Ammon's horn (tissue), 1 donor: ENCODE measurements around the gene OTOG.
"Not testable (repeated sequence)": the region's sequence is repeated elsewhere in the genome, so short reads cannot be mapped to it uniquely, and the experiment has no call there.

ENCODE experiments used
- DNase-seq: peaks from one replicate; pipeline ENCODE4 v3.0.0-alpha.2; 2016; ENCODE audit warnings: low spot score

Gene OTOG

DNA sequence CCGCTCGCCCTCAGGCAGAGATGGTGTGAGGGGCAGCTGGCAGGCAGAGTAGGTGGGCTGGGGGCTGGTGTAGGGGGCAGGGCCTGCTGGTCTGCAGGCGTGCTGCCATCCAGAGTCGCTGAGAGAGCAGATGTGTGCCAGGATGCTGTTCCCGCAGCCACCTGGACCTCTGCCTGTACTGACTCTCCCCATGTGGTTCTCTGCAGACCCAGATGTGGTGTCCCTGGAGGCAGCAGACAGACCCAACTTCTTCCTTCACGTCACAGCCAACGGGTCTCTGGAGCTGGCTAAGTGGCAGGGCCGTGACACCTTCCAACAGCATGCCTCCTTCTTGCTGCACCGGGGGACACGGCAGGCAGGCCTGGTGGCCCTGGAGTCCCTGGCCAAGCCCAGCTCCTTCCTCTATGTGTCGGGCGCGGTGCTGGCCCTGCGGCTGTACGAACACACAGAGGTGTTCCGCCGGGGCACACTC, 58.6 kb downstream of the OTOG start:
- no peak for DNase-seq

DNA sequence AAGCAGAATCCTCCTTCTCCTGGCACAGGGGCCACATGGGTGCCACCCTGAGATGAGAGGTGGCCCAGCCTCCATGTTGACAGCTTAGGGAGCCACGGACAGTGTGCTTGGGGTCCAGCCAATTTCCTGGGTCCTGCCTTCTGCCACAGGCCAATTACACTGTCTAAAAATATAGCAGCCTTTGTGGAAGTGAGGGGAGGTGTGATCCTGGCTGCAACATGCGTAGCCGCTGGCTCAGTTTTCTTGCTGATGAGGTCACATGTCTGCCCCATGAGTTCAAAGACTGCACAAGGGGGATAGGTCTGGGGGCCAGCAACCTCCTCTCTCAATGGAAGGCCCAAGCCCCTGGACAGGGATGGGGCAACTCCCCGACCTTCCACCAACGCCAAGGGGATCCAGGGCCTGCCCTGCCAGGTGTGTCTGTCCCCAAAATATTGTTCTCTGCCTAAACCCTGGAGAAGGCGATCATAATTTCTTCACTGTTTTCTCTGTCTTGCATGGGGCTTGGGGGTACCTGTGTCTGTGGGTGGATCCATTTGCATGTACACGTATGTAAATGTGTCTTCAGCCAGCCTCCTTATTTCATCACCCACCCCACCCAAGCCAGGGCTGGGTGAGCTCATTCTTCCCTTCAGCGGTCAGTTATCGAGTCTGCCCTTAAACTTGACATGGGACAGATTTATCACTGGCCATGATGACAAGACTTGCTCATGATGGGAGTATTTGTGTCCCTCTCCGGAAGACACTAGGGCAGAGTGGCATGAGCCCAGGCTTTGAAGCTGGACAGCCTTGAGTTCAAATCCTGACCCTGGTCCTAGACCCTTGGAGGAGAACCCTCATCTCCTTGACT, 59.4 kb downstream of the OTOG start:
- DNase-seq = no peak

DNA sequence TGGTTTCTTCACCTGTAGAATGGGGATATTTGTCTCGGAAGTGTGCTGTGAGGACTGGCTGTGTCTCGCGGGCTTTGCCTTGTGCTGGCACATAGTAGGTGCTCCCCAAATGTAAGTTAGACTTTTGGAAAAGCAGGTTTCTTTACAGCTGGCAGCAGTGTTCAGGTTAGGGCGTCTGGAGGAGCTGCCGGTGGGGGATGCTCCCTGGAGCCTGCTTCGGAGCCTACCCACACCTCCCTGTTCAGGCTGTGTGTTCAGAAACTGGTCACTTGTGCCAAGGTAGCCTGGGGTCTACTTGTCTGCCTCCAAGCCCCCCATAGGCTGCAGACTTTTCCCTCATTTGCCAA, 60.0 kb downstream of the OTOG start:
- no peak for DNase-seq

DNA sequence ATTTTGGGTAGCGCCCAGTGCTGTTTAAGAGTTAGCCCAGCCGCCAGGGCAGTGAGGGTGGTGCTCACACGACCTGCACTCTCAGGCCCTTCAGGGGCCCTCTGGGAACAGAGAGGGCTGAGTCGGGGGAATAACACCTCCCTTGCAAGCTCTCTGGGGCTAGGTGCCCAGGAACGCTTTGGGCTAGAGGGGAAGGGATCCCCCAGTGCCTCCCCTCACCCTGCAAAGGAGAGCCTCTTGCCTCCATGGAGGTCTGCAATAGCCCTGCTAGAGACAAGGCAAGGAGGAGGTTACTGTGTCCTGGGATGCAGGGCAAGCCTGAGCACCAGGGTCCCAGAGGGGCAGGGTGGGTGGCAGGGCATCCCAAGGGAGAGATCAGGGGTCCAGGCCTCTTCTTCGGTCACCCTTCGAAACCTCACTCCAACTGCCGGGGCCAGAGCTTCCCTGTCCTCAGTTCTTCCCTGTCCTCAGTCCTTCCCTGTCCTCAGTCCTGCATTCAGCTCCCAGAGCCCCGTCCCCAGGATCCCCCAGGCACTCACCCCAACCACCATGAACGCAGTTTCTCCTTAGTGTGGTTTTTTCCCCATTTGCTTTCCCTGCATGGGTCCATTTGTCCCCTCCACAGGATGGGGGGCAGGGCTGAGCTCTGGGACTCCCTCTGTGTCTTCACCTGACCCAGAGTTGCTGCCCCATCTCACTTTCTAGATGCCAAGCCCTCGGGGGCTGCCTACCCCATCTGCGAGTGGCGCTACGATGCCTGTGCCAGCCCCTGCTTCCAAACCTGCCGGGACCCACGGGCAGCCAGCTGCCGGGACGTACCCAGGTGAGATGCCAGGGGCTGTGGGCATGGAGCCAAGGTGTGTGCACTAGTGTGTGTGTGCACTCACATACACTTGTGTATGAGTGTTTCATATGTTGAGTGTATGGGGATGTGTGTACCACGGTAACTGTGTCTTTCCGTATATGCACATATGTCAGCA, 60.8 kb downstream of the OTOG start:
- no peak for DNase-seq

DNA sequence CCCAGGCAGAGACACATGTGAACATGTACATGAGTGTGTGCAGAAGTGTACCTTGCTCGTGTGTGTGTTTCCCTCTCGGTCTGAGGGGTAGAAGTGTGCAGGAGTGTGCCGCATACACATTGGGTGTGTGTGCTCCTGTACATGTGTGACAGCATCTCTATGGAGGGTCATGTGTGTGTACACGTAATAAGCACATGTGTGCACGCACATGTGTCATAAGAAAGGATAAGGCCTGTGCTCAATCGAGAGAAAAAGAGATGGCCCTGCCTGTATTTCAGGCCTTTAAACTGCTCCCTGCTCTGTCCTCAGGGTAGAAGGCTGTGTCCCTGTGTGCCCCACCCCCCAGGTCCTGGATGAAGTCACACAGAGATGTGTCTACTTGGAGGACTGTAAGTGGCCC, 61.8 kb downstream of the OTOG start:
- no peak for DNase-seq

DNA sequence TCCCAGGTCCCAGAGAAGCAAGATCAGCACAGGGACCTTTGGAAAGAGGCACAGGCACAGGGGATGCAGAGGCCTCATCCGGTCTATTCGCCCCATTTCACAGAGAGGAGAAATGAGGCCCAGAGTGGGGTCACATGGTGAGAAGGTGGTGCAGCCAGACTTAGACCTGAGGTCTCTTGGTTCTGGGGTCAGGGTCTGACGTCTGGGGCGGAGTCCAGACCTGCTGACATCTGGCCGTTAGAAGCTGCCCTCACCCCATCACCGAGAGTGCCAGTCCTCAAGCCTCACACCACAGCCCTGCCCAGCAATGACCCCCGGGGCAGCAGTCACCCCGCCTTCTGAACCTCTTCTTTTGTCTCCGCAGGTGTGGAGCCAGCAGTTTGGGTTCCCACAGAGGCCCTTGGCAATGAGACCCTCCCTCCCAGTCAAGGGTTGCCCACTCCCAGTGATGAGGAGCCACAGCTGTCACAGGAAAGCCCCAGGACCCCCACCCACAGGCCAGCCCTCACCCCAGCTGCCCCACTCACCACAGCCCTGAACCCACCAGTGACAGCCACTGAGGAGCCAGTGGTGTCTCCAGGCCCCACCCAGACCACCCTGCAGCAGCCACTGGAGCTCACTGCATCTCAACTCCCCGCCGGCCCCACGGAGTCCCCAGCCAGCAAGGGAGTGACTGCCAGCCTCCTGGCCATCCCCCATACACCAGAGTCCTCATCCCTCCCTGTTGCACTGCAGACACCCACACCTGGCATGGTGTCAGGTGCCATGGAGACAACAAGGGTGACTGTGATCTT, 62.4 kb downstream of the OTOG start:
- no peak for DNase-seq

DNA sequence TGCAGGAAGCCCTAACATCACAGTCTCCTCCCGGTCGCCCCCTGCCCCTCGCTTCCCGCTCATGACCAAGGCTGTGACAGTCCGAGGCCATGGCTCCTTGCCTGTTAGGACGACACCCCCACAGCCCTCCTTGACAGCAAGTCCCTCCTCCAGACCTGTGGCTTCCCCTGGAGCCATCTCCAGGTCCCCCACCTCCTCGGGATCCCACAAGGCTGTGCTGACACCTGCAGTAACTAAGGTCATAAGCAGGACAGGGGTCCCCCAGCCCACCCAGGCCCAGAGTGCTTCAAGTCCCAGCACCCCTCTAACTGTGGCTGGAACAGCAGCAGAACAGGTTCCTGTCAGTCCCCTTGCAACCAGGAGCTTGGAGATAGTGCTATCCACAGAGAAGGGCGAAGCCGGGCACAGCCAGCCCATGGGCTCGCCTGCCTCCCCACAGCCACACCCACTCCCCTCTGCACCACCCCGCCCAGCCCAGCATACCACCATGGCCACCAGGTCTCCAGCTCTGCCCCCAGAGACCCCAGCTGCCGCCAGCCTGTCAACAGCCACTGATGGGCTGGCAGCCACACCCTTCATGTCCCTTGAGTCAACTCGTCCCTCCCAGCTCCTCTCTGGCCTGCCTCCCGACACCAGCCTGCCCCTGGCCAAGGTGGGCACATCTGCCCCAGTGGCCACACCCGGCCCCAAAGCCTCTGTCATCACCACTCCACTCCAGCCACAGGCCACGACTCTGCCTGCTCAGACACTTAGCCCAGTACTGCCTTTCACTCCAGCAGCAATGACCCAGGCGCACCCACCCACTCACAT, 63.2 kb downstream of the OTOG start:
- DNase-seq = no peak

DNA sequence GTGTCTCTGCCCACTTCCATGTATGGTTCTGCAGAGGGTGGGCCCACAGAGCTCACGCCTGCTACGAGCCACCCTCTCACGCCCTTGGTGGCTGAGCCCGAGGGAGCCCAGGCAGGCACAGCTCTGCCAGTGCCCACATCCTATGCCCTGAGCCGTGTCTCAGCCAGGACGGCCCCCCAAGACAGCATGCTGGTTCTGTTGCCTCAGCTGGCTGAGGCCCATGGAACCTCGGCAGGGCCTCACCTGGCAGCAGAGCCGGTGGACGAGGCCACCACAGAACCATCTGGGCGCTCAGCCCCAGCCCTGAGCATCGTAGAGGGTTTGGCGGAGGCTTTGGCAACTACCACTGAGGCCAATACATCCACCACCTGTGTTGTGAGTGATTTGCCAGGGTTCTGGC, 64.0 kb downstream of the OTOG start:
- no peak for DNase-seq

DNA sequence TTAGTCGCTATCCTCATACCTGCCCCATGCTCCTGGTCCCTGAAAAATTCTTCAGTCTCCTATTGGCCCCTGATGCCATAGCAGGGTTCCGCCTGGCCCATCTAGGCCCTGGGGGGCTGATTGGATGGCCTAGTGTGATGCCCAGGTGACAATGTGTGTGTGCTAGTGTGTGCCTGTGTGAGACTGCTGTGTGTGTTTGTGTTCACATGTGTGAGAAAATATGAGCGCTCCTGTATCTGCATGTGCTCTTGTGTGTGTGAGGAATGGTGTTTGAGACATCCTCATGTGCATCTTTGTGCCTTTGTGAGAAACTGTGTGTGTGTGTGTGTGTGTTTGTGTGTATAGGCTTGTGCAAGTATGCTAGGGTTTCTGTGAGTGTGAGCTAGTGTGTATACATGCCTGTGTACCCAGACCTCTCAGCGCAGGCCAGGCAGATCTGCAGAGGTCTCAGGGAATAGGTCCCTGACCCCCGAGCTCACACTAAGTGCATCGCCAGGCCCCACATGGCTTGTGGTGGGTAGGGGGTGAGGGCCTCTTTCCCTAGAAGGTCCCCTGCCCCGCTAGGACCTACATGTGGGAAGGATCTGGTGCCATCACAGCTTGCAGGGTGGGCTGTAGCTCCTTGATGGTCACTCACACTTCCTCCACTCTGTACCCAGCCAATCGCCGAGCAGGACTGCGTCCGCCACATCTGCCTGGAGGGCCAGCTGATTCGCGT, 64.6 kb downstream of the OTOG start:
- no peak for DNase-seq

DNA sequence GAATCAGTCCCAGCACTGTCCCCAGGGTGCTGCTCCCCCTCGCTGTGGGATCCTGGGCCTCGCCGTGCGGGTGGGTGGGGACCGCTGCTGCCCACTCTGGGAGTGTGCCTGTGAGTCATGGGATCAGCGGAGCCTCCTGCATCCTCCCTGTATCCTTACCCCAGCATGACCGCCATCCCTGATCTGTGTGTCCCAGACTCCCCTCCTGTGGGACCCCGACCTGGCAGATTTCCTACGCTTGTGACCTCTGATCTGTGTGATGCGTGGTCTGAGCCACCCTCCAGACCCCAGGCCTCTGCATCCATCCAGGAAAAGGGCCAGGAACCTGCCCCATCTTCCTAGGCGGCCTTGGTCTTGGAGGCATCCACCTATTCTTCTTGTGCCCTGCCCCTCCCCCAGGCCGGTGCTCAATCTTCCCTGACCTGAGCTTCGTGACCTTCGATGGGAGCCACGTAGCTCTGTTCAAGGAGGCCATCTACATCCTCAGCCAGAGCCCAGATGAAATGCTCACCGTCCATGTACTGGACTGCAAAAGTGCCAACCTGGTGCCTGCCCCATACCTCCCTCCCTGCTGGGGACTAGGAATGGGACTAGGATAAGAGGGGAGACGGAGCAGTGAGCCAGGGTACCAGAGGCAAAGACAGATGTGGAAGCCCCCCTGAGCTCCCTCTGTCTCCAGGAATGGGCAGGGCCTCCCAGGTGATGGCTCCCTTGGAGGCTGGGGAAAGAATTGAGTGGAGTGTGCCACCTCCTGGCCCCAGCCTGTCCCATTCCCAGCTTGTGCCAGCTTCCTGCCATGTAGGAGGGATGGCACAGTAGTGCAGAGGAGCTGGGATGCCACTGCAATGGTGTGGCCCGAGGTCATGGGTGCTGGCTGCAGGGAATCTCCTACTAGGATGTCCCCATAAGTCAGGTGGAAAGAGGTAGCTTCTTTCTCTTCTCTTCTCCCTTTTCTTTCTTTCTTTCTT, 65.4 kb downstream of the OTOG start:
- no peak for DNase-seq

DNA sequence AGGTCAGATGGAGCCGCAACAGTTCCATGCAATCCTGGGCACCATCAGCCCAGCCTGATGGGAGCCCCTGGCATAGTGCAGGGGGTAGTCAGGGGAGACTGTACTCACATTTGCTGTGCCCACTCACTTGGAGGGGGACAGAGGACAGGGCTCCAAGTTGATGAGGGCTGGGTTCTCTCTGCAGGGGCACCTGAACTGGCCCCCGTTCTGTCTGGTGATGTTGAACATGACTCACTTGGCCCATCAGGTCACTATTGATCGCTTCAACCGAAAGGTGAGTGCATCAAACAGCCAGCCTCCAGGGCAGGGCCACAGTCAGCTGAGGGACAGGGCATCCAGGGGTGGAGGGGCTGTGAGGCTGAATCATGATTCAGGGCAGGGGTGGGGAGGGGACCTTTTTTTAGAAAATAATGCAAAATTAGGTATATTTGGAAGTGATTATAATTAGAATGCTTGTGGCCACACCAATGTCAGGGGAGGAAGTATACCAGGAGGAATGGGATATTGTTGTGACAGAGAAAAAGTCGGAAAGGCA, 66.4 kb downstream of the OTOG start:
- DNase-seq = peak; percentile 0

DNA sequence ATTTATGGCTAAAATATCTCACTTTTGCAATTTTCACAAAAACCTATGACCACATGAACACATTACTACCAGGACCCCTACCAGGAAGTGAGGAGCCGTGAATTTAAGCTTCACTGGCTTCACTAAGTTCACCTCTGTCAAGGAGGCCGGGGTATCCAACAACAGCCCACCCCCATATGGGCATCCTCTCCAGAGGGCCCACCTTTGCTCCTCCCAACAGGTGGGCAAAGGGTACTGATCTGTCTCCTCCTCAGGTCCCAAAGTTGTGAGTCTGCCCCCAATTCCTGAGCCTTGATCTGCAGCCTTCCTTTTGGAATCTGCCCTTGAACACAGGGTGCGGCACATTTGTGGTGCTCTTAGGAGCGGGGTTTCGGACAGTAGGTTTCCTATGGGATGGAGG, 66.9 kb downstream of the OTOG start:
- DNase-seq = no peak

DNA sequence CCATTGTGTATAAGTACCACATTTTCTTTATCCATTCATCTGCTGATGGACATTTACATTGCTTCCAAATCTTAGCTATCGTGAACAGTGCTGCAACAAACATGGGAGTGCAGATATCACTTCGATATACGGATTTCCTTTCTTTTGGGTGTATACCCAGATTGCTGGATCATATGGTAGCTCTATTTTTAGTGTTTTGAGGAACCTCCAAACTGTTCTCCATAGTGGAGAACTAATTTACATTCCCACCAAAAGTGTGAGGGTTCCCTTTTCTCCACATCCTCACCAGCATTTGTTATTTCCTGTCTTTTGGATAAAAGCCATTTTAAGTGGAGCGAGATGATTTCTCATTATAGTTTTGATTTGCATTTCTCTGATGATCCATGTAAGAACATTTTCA, 75.7 kb downstream of the OTOG start:
- not testable (repeated sequence) for DNase-seq

DNA sequence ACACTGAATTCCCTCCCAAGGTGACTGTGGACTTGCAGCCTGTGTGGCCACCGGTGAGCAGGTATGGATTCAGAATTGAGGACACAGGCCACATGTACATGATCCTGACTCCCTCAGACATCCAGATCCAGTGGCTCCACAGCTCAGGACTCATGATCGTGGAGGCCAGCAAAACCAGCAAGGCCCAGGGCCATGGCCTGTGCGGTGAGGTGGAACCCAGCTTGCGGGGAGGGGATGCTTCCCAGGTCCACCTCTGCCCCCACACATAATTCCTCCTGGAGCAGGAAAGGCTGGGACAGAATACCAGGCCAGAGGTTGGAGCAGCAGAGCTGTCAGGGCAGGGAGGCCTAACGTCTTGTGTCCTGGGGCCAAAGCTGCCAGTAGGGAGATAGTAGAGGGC, 82.1 kb downstream of the OTOG start:
- peak; percentile 0 for DNase-seq

DNA sequence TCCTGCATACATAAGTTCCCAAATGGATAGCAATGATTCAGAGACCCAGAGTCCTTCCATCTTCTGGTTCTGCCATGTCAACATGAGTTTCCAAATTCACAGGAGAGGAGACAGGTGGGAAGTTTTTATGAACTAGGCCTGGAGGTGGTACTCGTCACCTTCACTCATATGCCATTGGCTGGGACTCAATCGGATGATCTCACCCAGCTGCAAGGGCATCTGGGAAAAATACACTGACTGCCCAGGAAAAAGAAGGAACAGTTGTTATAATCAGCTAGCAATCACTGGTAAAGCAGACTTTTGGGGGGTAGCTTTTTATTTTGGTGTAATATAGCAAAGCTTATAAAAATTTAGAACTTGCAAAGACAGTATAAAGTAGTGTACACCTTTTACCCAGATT, 83.9 kb downstream of the OTOG start:
- peak; percentile 1 for DNase-seq

DNA sequence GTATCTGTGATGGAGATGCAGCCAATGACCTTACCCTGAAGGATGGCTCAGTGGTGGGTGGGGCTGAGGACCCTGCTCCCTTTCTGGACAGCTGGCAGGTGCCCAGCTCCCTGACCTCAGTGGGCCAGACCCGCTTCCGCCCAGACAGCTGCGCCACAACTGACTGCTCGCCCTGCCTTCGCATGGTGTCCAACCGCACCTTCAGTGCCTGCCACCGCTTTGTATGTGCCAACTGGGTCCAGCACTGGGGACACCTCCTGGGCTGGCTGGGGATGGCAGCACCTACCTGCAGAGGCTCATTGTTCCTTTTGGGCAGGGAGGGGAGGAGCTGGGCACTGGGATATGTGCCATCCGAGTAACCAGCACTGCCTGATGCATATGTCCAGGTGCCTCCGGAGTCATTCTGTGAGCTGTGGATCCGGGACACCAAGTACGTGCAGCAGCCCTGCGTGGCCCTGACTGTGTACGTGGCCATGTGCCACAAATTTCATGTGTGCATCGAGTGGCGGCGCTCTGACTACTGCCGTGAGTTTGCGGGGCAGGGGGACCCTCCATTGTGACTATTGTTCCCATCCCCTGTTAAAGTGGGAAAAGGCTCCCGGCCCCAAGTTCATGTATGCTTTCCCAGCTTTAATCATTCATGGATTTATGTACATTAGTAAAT, 84.8 kb downstream of the OTOG start:
- DNase-seq = no peak

DNA sequence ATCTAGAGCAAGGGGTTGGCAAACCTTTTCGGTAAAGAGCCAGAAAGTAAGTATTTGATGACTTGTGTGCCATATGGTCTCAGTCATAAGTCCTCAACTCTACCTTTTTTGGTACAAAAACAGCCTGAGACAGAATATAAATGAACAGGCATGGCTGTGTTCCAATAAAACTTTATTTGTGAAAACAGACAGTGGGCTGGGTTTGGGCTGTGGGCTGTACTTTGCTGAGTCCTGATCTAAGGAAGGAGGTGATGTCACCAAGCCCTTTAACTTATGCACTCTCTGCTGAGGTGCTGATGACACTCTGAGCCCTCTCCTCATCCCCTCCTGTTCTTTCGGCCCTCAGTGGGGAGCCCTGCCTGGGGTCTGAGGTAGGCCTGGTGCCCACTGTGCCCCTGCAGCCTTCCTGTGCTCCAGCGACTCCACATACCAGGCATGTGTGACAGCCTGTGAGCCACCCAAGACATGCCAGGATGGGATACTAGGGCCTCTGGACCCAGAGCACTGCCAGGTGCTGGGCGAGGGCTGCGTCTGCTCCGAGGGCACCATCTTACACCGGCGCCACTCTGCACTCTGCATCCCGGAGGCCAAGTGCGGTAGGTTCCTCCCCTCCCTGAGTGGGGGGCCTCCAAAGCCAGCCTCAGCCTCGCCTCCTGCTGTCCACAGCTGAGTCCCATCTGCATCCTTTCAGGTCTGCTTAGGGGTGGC, 86.4 kb downstream of the OTOG start:
- no peak for DNase-seq
